GM18868 (cell line): ENCODE results near the gene GABRB1.

ENCODE experiments used
- ATAC-seq: cut with Tn5 transposase; IDR thresholded peaks from one replicate; pipeline ENCODE4 v1.9.1; 2021; ENCODE audit warnings: mild to moderate bottlenecking, moderate library complexity; ENCODE audit not compliant: unreplicated experiment

GABRB1 gene

DNA sequence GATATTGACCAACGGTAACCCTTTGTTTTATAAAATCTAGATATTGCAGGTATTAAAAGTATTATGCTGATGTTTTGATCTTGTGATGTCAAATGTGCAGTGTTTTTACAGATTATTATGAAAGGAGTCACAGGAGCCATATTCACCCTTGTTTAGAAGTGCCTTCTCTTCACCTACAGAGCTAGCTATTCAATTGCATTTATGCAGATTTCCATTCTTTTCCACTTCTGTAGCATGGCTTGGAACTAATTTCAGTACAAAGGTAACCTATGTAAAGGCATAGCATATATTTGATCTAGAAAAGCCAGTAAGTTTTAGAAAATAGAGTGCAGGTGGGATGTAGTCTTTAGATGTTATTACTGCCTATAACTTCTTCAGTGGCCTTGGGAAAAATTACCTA is 176.2 kb downstream of the GABRB1 start:
- no peak for ATAC-seq

GRCh38 chr4:47209833-47210232 is 178.5 kb downstream of the GABRB1 start:
- ATAC-seq = no peak

GRCh38 chr4:47210828-47211227 is 179.5 kb downstream of the GABRB1 start:
- no peak for ATAC-seq

DNA sequence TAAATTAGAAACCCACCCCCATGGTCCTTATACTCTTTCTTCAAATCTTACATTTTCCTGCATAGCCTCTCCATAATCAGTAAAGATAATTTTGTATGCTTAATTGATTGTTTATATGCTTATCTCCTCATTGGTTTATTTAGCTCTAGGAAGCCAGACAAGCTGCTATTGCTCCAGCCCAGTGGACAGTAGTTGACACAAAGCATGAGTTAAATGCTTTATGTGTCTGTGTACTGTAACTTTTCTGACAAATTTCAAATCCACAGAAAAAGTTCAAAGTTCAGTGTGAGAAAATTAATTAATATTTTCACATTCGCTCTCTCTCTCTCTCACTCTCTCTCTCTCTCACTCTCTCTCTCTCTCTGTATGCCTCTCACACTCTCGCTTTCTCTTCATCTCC is 181.7 kb downstream of the GABRB1 start:
- no peak for ATAC-seq

DNA sequence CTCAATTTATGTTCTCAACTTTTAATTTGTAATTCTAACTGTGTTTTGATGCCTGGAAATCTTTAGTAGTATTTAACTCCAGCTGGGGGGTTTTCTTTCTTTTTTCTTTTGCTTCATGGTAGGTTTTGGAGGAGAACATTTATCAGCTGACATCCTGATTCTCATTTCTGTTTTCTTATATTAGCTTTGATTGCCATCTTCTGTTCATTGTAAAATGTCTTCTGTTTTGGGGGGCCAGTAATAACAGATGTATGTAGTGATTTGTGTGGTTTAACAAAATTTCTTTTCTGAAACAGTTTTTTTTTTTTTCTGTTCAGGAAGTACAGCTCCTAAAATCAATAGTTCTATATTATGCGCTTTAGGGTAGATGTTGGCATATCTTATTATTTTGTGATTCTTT is 182.2 kb downstream of the GABRB1 start:
- ATAC-seq = no peak

DNA sequence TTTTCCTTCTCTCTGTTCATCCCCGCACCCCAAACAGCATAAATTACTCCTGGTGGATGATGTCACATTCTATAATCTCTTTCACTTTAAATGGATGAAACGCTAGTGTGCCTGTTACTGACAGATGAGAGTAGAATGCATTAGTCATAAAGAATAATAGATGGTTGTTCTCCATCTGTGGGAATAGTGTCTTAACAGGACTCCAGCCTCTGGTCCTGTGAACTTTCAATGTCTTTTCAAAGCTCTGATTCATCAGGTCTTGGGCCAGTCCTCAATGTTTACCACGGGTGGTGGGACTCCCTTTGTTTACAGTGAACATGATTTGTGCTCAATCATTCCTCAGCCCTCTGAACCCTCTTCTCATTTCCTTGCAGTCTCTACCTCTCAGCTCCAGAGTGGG is 182.6 kb downstream of the GABRB1 start:
- ATAC-seq = no peak

- no peak for ATAC-seq
Observed at GRCh38 chr4:47215759-47216158, 184.4 kb downstream of the GABRB1 start.

- no peak for ATAC-seq
Observed at GRCh38 chr4:47217291-47217690, 185.9 kb downstream of the GABRB1 start.

- no peak for ATAC-seq
Observed at GRCh38 chr4:47217884-47218283, 186.5 kb downstream of the GABRB1 start.

DNA sequence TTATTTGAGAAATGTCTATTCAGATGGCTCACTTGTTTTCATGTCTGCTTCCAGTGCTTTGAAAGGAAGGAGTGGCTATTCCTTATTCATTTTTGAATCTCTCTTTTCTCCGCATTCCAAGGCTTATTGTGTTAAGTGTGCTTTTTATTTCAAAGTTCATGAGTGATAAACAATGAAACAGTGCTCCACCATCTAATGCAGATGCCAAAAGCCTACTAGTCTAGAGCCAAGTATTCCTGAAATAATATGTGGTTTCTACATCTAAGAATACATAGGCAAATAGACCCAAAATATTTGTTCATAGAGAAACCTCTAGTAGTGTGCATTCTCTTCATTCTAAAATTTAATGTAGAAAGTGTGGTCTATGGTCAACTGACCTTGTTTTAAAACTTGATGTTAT is 187.3 kb downstream of the GABRB1 start:
- no peak for ATAC-seq

DNA sequence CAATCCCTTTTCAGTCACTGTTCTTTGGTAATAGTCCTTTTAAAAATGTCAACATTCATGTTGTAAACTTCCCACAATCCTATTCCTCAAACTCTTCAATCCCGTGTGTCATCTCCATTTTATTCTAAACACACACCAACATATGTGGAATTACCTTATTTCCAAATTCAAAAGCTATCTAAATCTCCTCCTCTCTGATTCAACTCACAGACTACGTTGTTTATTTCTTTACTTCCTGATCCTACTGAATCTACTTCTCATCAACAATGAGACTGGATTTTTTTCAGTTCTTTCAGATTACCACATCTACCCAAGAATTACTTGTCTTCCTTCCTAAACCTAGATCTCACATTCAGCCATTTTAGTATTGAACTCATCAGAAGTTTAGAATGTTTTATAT is 188.2 kb downstream of the GABRB1 start:
- no peak for ATAC-seq

GRCh38 chr4:47221721-47222120 is 190.4 kb downstream of the GABRB1 start:
- ATAC-seq = no peak

DNA sequence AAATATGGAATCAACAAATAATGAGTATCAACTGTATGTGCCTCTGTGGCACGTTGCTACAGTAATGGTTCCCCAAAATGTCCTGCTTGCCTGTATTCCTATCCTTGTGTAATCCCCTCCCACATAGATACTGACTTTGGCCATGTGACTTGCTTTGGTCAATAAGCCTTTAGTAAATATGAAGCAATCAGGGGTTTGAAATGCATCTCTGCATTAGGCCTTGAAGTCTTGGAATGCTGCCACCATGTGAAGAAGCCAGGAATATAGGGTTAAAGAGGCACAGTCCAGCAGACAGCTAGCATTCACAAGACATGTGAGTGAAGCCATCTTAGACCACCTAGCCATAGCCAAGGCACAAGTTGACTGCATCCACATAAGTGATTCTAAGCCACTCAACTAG is 190.9 kb downstream of the GABRB1 start:
- no peak for ATAC-seq

GRCh38 chr4:47224361-47224760 is 193.0 kb downstream of the GABRB1 start:
- no peak for ATAC-seq

- no peak for ATAC-seq
Observed at GRCh38 chr4:47235721-47236120, 204.4 kb downstream of the GABRB1 start.

DNA sequence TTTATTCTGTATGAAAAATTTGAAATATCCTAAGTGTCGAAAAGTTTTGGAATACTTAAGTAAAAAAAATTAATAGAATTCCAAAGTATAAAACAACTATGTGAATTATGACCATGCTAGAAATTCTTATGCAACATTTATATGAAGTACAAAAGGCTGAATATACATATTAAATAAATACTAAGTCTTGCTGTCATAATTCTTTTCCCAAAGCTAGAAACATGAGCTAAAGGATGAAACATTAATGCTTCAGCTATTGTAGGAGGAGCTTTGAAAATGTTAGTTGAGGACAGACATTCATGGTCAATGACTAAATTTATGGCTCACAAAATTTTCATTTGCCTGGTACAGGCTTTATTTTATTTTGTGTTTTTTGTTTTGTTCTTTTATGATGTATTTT is 207.3 kb downstream of the GABRB1 start:
- ATAC-seq = no peak

DNA sequence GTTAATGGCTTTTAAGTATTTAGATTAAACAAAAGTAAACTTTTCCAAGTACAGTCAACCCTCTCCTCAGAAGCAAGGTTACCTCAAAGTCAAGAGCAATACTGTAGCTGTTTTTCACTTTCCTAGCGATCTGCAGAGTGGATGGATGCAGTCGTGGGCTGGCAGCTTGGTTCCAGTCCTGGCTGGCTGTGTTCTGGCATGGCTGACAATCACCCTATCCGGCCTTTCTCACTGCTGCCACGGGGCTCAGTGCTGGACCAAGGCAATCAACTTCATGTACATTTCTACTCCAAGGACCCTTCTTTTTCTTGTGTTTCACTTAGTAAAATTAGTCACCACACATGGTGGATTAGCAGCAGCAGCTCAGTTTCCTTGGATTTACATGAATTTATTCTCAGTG is 208.3 kb downstream of the GABRB1 start:
- no peak for ATAC-seq

DNA sequence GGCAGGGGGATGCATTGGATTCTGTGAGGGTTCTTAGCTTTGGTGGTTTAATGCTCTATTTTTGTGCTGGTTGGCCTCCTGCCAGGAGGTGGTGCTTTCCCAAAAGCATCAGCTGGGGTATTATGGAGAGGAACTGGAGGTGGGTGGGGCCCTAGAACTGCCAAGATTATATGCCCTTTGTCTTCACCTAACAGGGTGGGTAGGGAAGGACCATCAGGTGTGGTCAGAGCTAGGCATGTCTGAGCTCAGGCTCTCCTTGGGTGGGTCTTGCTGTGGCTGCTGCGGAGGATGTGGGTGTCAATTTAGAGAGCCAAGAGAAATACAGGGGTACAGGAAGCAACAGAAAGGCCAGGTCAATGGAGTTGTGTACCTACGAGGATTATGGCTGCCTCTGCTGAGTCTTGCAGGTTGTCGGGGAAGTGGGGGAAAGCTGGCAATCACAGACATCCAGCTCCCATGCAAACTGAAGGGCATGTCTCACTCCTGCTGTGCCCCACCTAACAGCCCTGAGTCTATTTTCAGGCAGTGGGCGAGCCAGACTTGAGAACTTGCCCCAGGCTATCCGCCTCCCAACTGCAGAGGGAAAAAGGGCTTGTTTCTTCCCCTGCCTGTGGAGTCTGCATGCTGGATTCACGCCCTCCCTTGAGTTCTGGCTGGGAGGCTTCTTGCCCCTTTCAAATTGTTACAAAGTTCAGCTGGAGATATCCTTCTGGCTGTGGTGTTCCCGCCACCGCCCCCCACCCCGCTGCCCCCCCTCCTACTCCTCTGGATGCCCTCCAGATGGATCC is 220.2 kb downstream of the GABRB1 start:
- no peak for ATAC-seq

- ATAC-seq = no peak
Observed at GRCh38 chr4:47263721-47264120, 232.4 kb downstream of the GABRB1 start.

DNA sequence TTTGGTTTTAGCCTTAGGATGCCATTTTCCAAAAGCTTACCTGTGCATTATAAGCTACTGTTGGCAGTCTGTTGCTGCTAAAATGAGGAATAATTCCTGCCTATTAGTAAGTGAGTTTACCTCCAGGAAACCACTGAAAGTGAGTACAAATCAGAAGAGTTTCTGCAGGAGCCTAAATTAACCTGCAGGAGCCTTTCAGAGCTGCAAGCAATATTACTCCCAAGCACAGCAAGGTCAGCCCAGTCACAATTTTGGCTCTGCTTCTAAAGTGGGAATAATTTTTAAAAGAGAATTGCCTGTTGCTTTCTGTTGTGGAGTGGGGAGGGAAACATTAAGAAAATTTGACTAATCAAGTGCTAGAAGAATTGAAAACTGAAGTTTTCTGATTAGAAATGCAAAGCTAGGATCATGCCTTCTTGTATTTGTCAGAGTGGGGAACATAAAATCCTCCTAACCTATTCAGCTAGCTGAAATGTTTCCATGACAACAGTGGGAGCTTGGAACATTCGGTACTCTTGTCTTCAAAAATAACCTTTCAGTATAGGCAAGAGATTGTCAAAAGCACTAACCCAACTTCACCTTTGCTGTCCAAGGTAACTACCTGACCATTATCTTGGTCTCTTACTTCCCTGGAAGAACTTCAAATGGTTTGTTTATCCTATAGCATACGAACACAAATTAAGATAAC is 239.0 kb downstream of the GABRB1 start:
- no peak for ATAC-seq

GRCh38 chr4:47271291-47271690 is 239.9 kb downstream of the GABRB1 start:
- no peak for ATAC-seq

DNA sequence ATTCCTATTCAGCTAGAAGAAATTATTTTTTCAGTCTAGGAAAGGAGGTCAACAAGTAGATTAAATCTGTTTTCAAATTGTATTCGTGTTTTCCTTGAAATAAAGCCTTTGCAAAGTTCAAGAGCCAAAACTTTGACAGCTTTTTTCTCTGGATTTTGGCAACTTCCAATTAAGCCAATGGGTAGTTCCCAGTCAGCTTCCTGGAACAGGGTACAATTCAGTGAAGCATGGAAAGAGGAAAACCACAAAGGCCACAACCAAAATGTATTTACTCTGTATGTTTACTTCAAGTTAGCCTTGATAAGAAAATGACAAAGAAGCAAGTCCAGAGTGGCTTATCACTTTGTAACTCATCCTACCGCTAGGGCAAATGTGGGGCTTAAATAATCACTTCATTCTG is 243.5 kb downstream of the GABRB1 start:
- no peak for ATAC-seq

DNA sequence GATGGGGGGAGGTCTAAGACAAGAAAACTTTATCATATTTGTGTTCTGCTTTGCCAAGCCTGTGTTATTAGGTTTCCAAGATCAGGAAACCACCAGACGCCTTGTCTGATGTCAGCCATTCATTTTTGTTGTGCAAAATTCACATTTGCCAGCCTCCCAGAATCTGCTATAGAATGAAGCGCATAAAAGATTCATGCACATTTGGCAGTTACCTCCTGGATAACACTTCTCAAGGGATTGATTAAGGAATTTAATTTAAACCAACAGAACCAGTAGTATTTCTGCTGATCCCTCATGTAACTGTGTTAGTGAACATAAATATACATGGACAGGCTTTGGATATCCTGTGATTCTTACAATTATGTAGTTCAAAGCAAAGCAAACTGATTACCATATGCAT is 244.2 kb downstream of the GABRB1 start:
- ATAC-seq = no peak
